HG02938 (cell line): ENCODE results near the gene CORIN.

Experiments used
- ATAC-seq: cut with Tn5 transposase; IDR thresholded peaks from one replicate; pipeline ENCODE4 v1.9.1; 2021; ENCODE audit warnings: mild to moderate bottlenecking, moderate library complexity; ENCODE audit not compliant: unreplicated experiment

The CORIN gene

GRCh38 chr4:47837908-47838294 is at the start of gene CORIN:
CORIN (minus strand) TSS chr4:47838067; CDS start chr4:47837949, 118 bp downstream.
- ATAC-seq, result no peak

GRCh38 chr4:47882228-47882627 is 44.4 kb upstream of the CORIN start:
- ATAC-seq, result no peak

GRCh38 chr4:47879458-47879857 is 41.6 kb upstream of the CORIN start:
- no peak for ATAC-seq

- ATAC-seq, result no peak
Measured at GRCh38 chr4:47876784-47877546, 39.1 kb upstream of the CORIN start.

- no peak for ATAC-seq
Measured at GRCh38 chr4:47876310-47876709, 38.4 kb upstream of the CORIN start.

GRCh38 chr4:47873877-47874541 is 36.1 kb upstream of the CORIN start:
- no peak for ATAC-seq

GRCh38 chr4:47863486-47863885 is 25.6 kb upstream of the CORIN start:
- ATAC-seq, result no peak

- no peak for ATAC-seq
Measured at GRCh38 chr4:47862297-47862696, 24.4 kb upstream of the CORIN start.

- ATAC-seq, result no peak
Measured at GRCh38 chr4:47860305-47860704, 22.4 kb upstream of the CORIN start.

GRCh38 chr4:47858006-47858405 is 20.1 kb upstream of the CORIN start:
- ATAC-seq, result no peak

- ATAC-seq, result no peak
Measured at GRCh38 chr4:47856713-47857112, 18.8 kb upstream of the CORIN start.

- no peak for ATAC-seq
Measured at GRCh38 chr4:47855350-47855749, 17.5 kb upstream of the CORIN start.

- no peak for ATAC-seq
Measured at GRCh38 chr4:47852136-47852535, 14.3 kb upstream of the CORIN start.

- no peak for ATAC-seq
Measured at GRCh38 chr4:47849466-47849865, 11.6 kb upstream of the CORIN start.

- no peak for ATAC-seq
Measured at GRCh38 chr4:47848041-47848440, 10.2 kb upstream of the CORIN start.

- ATAC-seq, result no peak
Measured at GRCh38 chr4:47842985-47843384, 5.1 kb upstream of the CORIN start.

- no peak for ATAC-seq
Measured at GRCh38 chr4:47840291-47840690, 2.4 kb upstream of the CORIN start.

- ATAC-seq, result peak; percentile 64
Measured at GRCh38 chr4:47839259-47839658, 1.4 kb upstream of the CORIN start.

GRCh38 chr4:47838445-47838844 is 578 bp upstream of the CORIN start:
- ATAC-seq, result no peak

GRCh38 chr4:47837094-47837907 is 566 bp downstream of the CORIN start:
- ATAC-seq, result peak; percentile 54

GRCh38 chr4:47836641-47837093 is 1.2 kb downstream of the CORIN start:
- peak; percentile 48 for ATAC-seq

- no peak for ATAC-seq
Measured at GRCh38 chr4:47835494-47835893, 2.4 kb downstream of the CORIN start.
